DOHH2 (cell line): ENCODE data around the gene PPP3R2.

Experiments
- EZH2phosphoT487 ChIP-seq: fragments of 200-600 bp; sonication (generic); IDR thresholded peaks from 2 replicates; pipeline ENCODE4 v1.6.1; 2017; ENCODE audit warnings: borderline replicate concordance, mild to moderate bottlenecking, antibody characterized with exemption, low read length, moderate library complexity, mixed read lengths
- TF ChIP-seq, protein P1 (sequence below): fragments of 200-600 bp; sonication (generic); IDR thresholded peaks from one replicate; pipeline ENCODE4 v1.5.1; 2014; ENCODE audit warnings: antibody characterized with exemption, mild to moderate bottlenecking, low read depth, low read length; ENCODE audit not compliant: poor library complexity, severe bottlenecking

- TF ChIP-seq, protein P1, sequence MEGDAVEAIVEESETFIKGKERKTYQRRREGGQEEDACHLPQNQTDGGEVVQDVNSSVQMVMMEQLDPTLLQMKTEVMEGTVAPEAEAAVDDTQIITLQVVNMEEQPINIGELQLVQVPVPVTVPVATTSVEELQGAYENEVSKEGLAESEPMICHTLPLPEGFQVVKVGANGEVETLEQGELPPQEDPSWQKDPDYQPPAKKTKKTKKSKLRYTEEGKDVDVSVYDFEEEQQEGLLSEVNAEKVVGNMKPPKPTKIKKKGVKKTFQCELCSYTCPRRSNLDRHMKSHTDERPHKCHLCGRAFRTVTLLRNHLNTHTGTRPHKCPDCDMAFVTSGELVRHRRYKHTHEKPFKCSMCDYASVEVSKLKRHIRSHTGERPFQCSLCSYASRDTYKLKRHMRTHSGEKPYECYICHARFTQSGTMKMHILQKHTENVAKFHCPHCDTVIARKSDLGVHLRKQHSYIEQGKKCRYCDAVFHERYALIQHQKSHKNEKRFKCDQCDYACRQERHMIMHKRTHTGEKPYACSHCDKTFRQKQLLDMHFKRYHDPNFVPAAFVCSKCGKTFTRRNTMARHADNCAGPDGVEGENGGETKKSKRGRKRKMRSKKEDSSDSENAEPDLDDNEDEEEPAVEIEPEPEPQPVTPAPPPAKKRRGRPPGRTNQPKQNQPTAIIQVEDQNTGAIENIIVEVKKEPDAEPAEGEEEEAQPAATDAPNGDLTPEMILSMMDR, result no peak
- TF ChIP-seq EZH2phosphoT487, result no peak
These were observed 45.3 kb upstream of the PPP3R2 start for GRCh38 chr9:101639785-101640665.
